K562 (cell line): ENCODE data around the gene RACK1. TPM values are rescaled to one million over a fixed set of nuclear protein-coding genes. Genes with fewer than 3 reads are reported as not detected.
"Not testable (repeated sequence)": the region's sequence is repeated elsewhere in the genome, so short reads cannot be mapped to it uniquely, and the experiment has no call there.

Experiments used
- ATAC-seq: fragments of 200-7000 bp; cut with Tn5 transposase; 3 replicates; pipeline ENCODE4 v1.9.1; 2020; ENCODE audit warnings: moderate library complexity
- BruUV-seq: library from RNA; stranded (reverse); fragments of 400-500 nt; replicated peaks from 2 replicates; lab custom pipeline; 2021; lab: Mats Ljungman, UMichigan
- CTCF ChIA-PET: fragments of 300-600 bp; formaldehyde crosslinking; extraction: SDS; loops from one replicate; lab custom pipeline; 2021; ENCODE audit warnings: low intra/inter-chr PET ratio; lab: Yijun Ruan, JAX
- POLR2A ChIA-PET: fragments of 300-600, 350-650 bp; sonication (Branson Sonifier 250); formaldehyde crosslinking; extraction: SDS; loops from one replicate; lab custom pipeline; 2021; ENCODE audit warnings: antibody characterized with exemption, inconsistent platforms; lab: Yijun Ruan, JAX
- DNase-seq, 4 experiments: peaks; one replicate each; pipeline versions ENCODE4 v3.0.0 to v3.0.0-alpha.2; 2011 to 2018; ENCODE audit warnings: low spot score in 3 of 4, mixed read lengths in 3 of 4; ENCODE audit errors: extremely low read depth in 1 of 4
- FAIRE-seq: peaks from 2 replicates; lab custom pipeline; 2011; peaks lifted over from hg19 to GRCh38; lab: Jason Lieb, UNC
- H2AFZ ChIP-seq: 2 replicates; pipeline ENCODE4 v1.6.0; 2011; ENCODE audit warnings: low read depth, low read length, control low read depth, inconsistent platforms
- H3K27ac ChIP-seq: fragments of 200-600 bp; 3 replicates; pipeline ENCODE4 v1.8.0; 2011; ENCODE audit warnings: low read depth, mild to moderate bottlenecking, control low read depth, inconsistent platforms, low read length, moderate library complexity, mixed read lengths; ENCODE audit errors: extremely low read depth
- H3K27me3 ChIP-seq, 2 experiments: fragments of 300-600 bp in 1 of 2; 2 replicates in 1 of 2; 3 replicates in 1 of 2; pipeline versions ENCODE4 v1.6.0 to v1.8.0; 2011; ENCODE audit warnings: inconsistent platforms in 2 of 2, low read length in 2 of 2, mild to moderate bottlenecking in 1 of 2, mixed read lengths in 1 of 2, moderate library complexity in 1 of 2; ENCODE audit not compliant: control insufficient read depth in 2 of 2, insufficient read depth in 2 of 2
- H3K36me3 ChIP-seq: fragments of 300-600 bp; 3 replicates; pipeline ENCODE4 v1.8.0; 2011; ENCODE audit warnings: mild to moderate bottlenecking, low read length, inconsistent platforms; ENCODE audit not compliant: control insufficient read depth, insufficient read depth
- H3K4me1 ChIP-seq, 2 experiments: fragments of 200-600 bp in 1 of 2; replicated peaks in 1 of 2; 2 replicates in 1 of 2; 3 replicates in 1 of 2; pipeline versions ENCODE4 v1.5.1 to v1.8.0; 2011; ENCODE audit warnings: inconsistent platforms in 2 of 2, low read length in 2 of 2, mild to moderate bottlenecking in 1 of 2, mixed read lengths in 1 of 2, moderate library complexity in 1 of 2; ENCODE audit not compliant: control insufficient read depth in 2 of 2, insufficient read depth in 2 of 2
- H3K4me2 ChIP-seq: 2 replicates; pipeline ENCODE4 v1.6.1; 2011; ENCODE audit warnings: low read length, control low read depth, inconsistent platforms, mixed read lengths; ENCODE audit not compliant: insufficient read depth
- H3K4me3 ChIP-seq: fragments of 200-600 bp; sonication (generic), shearing (Covaris generic); 2 replicates; pipeline ENCODE4 v1.5.1; 2016; ENCODE audit warnings: control low read depth, inconsistent platforms
- H3K79me2 ChIP-seq: fragments of 200-600 bp; 3 replicates; pipeline ENCODE4 v1.8.0; 2011; ENCODE audit warnings: low read length, inconsistent platforms; ENCODE audit not compliant: control insufficient read depth, insufficient read depth
- H3K9ac ChIP-seq, 2 experiments: 2 replicates each; pipeline versions ENCODE4 v1.6.0 to v1.6.1; 2011; ENCODE audit warnings: low read depth in 2 of 2, low read length in 2 of 2, control low read depth in 1 of 2, inconsistent platforms in 1 of 2, mild to moderate bottlenecking in 1 of 2, mixed read lengths in 1 of 2; ENCODE audit not compliant: insufficient read depth in 1 of 2
- H3K9me1 ChIP-seq: one replicate; pipeline ENCODE4 v1.6.0; 2011; ENCODE audit warnings: inconsistent platforms, mild to moderate bottlenecking, low read length, moderate library complexity; ENCODE audit not compliant: control insufficient read depth, insufficient read depth
- H3K9me3 ChIP-seq: replicated peaks from 2 replicates; pipeline ENCODE4 v1.5.1; 2011; ENCODE audit warnings: low read depth, low read length, inconsistent platforms; ENCODE audit not compliant: control insufficient read depth, insufficient read depth
- H4K20me1 ChIP-seq: replicated peaks from 2 replicates; pipeline ENCODE4 v1.6.1; 2011; ENCODE audit warnings: low read length, inconsistent platforms, mixed read lengths; ENCODE audit not compliant: control insufficient read depth, insufficient read depth
- NCOA1 ChIP-seq: fragments of 450-650 bp; IDR thresholded peaks from 2 replicates; pipeline ENCODE4 v1.6.1; 2016; ENCODE audit warnings: low read depth
- SRSF3 ChIP-seq: fragments of 200-400 bp; formaldehyde crosslinking; IDR thresholded peaks from 2 replicates; pipeline ENCODE4 v1.6.1; 2016; ENCODE audit warnings: mild to moderate bottlenecking, low read length, moderate library complexity; ENCODE audit not compliant: insufficient read depth
- ZNF253 ChIP-seq: fragments of 250-450 bp; sonication (Bioruptor Pico); conservative IDR thresholded peaks from 2 replicates; pipeline ENCODE4 v1.6.1; 2021; ENCODE audit warnings: mild to moderate bottlenecking
- ZNF280B ChIP-seq: fragments of 250-450 bp; sonication (Bioruptor Pico); IDR thresholded peaks from 2 replicates; pipeline ENCODE4 v1.5.1; 2021; ENCODE audit warnings: mild to moderate bottlenecking
- ZNF384 ChIP-seq: IDR thresholded peaks from 2 replicates; pipeline ENCODE4 v1.6.1; 2012; ENCODE audit warnings: low read depth, low read length, improper control_type of control experiment
- WGBS: fragments of 100-300 bp; shearing (Covaris generic); methylation state at CpG from one replicate; pipeline ENCODE4 v1.1.6; 2016; ENCODE audit warnings: low coverage, mixed read lengths; ENCODE audit not compliant: insufficient coverage; ENCODE audit errors: missing lambda C conversion rate; 5-methylcytosine and 5-hydroxymethylcytosine counted together
- in situ Hi-C: fragments of 300-500 bp; cut with MboI; formaldehyde crosslinking; loops from 4 replicates; pipeline ENCODE4 v1.15.0; 2018; ENCODE audit warnings: inconsistent platforms, mixed read lengths
- intact Hi-C: fragments of 100-400 bp; cut with micrococcal nuclease; formaldehyde crosslinking; loops from 2 replicates; pipeline ENCODE4 v1.14.2; 2022
- polyA plus RNA-seq, 8 experiments: library from polyadenylated mRNA; depleted of rRNA in 4 of 8; stranded (reverse) in 5 of 8; unstranded in 3 of 8; fragments of >200 nt; fragmentation: Nextera tagmentation in 2 of 8; fragmentation: Illumina TruSeq in 1 of 8; extraction: Ambion mirVana in 2 of 8; extraction: Trizol in 1 of 8; gene quantifications; 2 replicates each; pipeline versions ENCODE4 v1.2.1 to v1.2.3, GENCODE V29; 2011 to 2014; ENCODE audit warnings: inconsistent platforms in 1 of 8, missing spikeins in 1 of 8
- total RNA-seq, 7 experiments: library from RNA; depleted of rRNA in 6 of 7; stranded (reverse); fragments of >200 nt in 6 of 7; fragmentation: Illumina TruSeq in 2 of 7; extraction: Trizol in 2 of 7; gene quantifications; 2 replicates each; pipeline versions ENCODE4 v1.2.1 to v1.2.3, GENCODE V29; 2011 to 2021; ENCODE audit warnings: low replicate concordance in 1 of 7

RACK1 gene
- total and polyA plus RNA-seq, 9 of the 15 experiments (the other 6 are each of a cell fraction or from before 2014, with no cell fraction given) = 2,303 to 5,311 (median 3,833) TPM

- TF ChIP-seq ZNF253 (CRISPR knock-in tag) = no peak
- no peak for TF ChIP-seq SRSF3
- no peak for TF ChIP-seq ZNF280B (CRISPR knock-in tag)
- 0 out of 2 replicates have a peak, but pooled peaks have one; percentile 10 for TF ChIP-seq NCOA1
- TF ChIP-seq, all 486 proteins: peak for 97
Measured at GRCh38 chr5:181215997-181216989, 27.4 kb downstream of the RACK1 start (continued).

- H3K4me2 ChIP-seq, H3K9me3 ChIP-seq, in situ Hi-C loops, H3K4me3 ChIP-seq, CTCF ChIA-PET, DNase-seq, ATAC-seq, FAIRE-seq, H3K27ac ChIP-seq, BruUV-seq, intact Hi-C loops, H2AFZ ChIP-seq, H3K79me2 ChIP-seq, H3K9ac ChIP-seq, POLR2A ChIA-PET, H3K9me1 ChIP-seq, H4K20me1 ChIP-seq, H3K27me3 ChIP-seq, H3K36me3 ChIP-seq: not testable (repeated sequence)
- TF ChIP-seq ZNF384 = 0 out of 2 replicates have a peak, but pooled peaks have one; percentile 42
- peaks cover 13 to 14% of the 10 kb centered on the region in 2 experiments; a peak in 4 of 5 replicates for H3K4me1 ChIP-seq
- 85% methylated on average over 5 of the region's 10 CpGs for WGBS
Measured at GRCh38 chr5:181214249-181214648, 29.5 kb downstream of the RACK1 start.
